Liver (tissue), 9 donors: ENCODE data around the gene RPS19BP1. TPM values are rescaled to one million over a fixed set of nuclear protein-coding genes. Genes with fewer than 3 reads are reported as not detected.

Experiments
- DNase-seq: peaks from one replicate; pipeline ENCODE4 v3.0.0-alpha.2; 2017; ENCODE audit warnings: low spot score
- H3K27ac ChIP-seq, 2 donors: one replicate each; pipeline ENCODE4 v1.7.0; 2013; ENCODE audit warnings: inconsistent platforms in 2 of 2, low read length in 2 of 2, control low read depth in 1 of 2, low read depth in 1 of 2, mild to moderate bottlenecking in 1 of 2
- H3K27me3 ChIP-seq, 4 donors: one replicate each; pipeline versions ENCODE4 v1.6.1 to v1.7.0; 2013; ENCODE audit warnings: low read length in 3 of 4, inconsistent platforms in 1 of 4, mild to moderate bottlenecking in 1 of 4, moderate library complexity in 1 of 4; ENCODE audit not compliant: control insufficient read depth in 4 of 4, insufficient read depth in 4 of 4
- H3K36me3 ChIP-seq, 4 donors: one replicate each; pipeline versions ENCODE4 v1.6.1 to v1.7.0; 2013; ENCODE audit warnings: low read length in 3 of 4, mild to moderate bottlenecking in 3 of 4, low read depth in 1 of 4, moderate library complexity in 1 of 4; ENCODE audit not compliant: control insufficient read depth in 4 of 4, insufficient read depth in 3 of 4
- H3K4me1 ChIP-seq, 4 donors: one replicate each; pipeline versions ENCODE4 v1.6.1 to v1.7.0; 2013; ENCODE audit warnings: low read length in 3 of 4, mild to moderate bottlenecking in 3 of 4, moderate library complexity in 1 of 4; ENCODE audit not compliant: control insufficient read depth in 4 of 4, insufficient read depth in 4 of 4
- H3K4me3 ChIP-seq, 3 donors: one replicate each; pipeline versions ENCODE4 v1.6.1 to v1.7.0; 2013; ENCODE audit warnings: low read length in 3 of 3, control low read depth in 1 of 3, low read depth in 1 of 3, mild to moderate bottlenecking in 1 of 3
- H3K9ac ChIP-seq, 2 donors: one replicate each; pipeline ENCODE4 v1.7.0; 2013; ENCODE audit warnings: low read length in 2 of 2, mild to moderate bottlenecking in 2 of 2, moderate library complexity in 2 of 2, control low read depth in 1 of 2, low read depth in 1 of 2
- H3K9me3 ChIP-seq, 4 donors: one replicate each; pipeline versions ENCODE4 v1.6.1 to v1.7.0; 2013; ENCODE audit warnings: low read length in 3 of 4; ENCODE audit not compliant: control insufficient read depth in 4 of 4
- ATF3 ChIP-seq: IDR thresholded peaks from 2 replicates; pipeline ENCODE4 v1.6.1; 2016; ENCODE audit warnings: antibody characterized with exemption
- EGR1 ChIP-seq, 2 donors: IDR thresholded peaks; 2 replicates each; pipeline ENCODE4 v1.6.1; 2016 to 2018; ENCODE audit warnings: antibody characterized with exemption in 2 of 2, low read depth in 2 of 2
- FOXA2 ChIP-seq: IDR thresholded peaks from 2 replicates; pipeline ENCODE4 v1.6.1; 2016; ENCODE audit warnings: antibody characterized with exemption
- GABPA ChIP-seq, 2 donors: IDR thresholded peaks in 1 of 2; conservative IDR thresholded peaks in 1 of 2; 2 replicates each; pipeline ENCODE4 v1.6.1; 2016; ENCODE audit warnings: antibody characterized with exemption in 2 of 2, mild to moderate bottlenecking in 1 of 2, moderate library complexity in 1 of 2
- HNF4A ChIP-seq, 2 donors: conservative IDR thresholded peaks; 2 replicates each; pipeline ENCODE4 v1.6.1; 2016; ENCODE audit warnings: antibody characterized with exemption in 2 of 2, mild to moderate bottlenecking in 2 of 2
- HNF4G ChIP-seq: IDR thresholded peaks from 2 replicates; pipeline ENCODE4 v1.6.1; 2016; ENCODE audit warnings: antibody characterized with exemption
- JUND ChIP-seq, 2 donors: IDR thresholded peaks; 2 replicates each; pipeline ENCODE4 v1.6.1; 2016; ENCODE audit warnings: antibody characterized with exemption in 2 of 2
- MAX ChIP-seq: IDR thresholded peaks from 2 replicates; pipeline ENCODE4 v1.6.1; 2016; ENCODE audit warnings: antibody characterized with exemption
- NR2F2 ChIP-seq: IDR thresholded peaks from 2 replicates; pipeline ENCODE4 v1.6.1; 2016; ENCODE audit warnings: antibody characterized with exemption
- RAD21 ChIP-seq, 2 donors: IDR thresholded peaks; 2 replicates each; pipeline ENCODE4 v1.6.1; 2016; ENCODE audit warnings: antibody characterized with exemption in 2 of 2, mild to moderate bottlenecking in 2 of 2
- REST ChIP-seq: IDR thresholded peaks from 2 replicates; pipeline ENCODE4 v1.6.1; 2016; ENCODE audit warnings: antibody characterized with exemption, mild to moderate bottlenecking
- RXRA ChIP-seq, 2 donors: IDR thresholded peaks; 2 replicates each; pipeline ENCODE4 v1.6.1; 2017 to 2018; ENCODE audit warnings: antibody characterized with exemption in 2 of 2, mild to moderate bottlenecking in 1 of 2
- SP1 ChIP-seq: IDR thresholded peaks from 2 replicates; pipeline ENCODE4 v1.6.1; 2018; ENCODE audit warnings: antibody characterized with exemption, mild to moderate bottlenecking
- TAF1 ChIP-seq: conservative IDR thresholded peaks from 2 replicates; pipeline ENCODE4 v1.6.1; 2016; ENCODE audit warnings: antibody characterized with exemption, mild to moderate bottlenecking
- YY1 ChIP-seq: IDR thresholded peaks from 2 replicates; pipeline ENCODE4 v1.6.1; 2016; ENCODE audit warnings: antibody characterized with exemption, mild to moderate bottlenecking
- ZBTB33 ChIP-seq: IDR thresholded peaks from 2 replicates; pipeline ENCODE4 v1.6.1; 2016; ENCODE audit warnings: antibody characterized with exemption
- WGBS: extraction: QIAGEN DNeasy Blood & Tissue Kit; methylation state at CpG from one replicate; pipeline ENCODE4 v1.1.7; 2013; 5-methylcytosine and 5-hydroxymethylcytosine counted together
- polyA plus RNA-seq, 2 donors: library from polyadenylated mRNA; stranded (reverse) in 1 of 2; unstranded in 1 of 2; fragments of 200-250 nt in 1 of 2; fragments of >200 nt in 1 of 2; fragmentation: Nextera tagmentation in 1 of 2; extraction: Ambion mirVana in 1 of 2; gene quantifications; one replicate each; pipeline versions ENCODE4 v1.2.1 to v1.2.3, GENCODE V29; 2013 to 2015
- total RNA-seq, 2 donors: library from RNA; depleted of rRNA; stranded (reverse); fragments of >200 nt; gene quantifications; one replicate each; pipeline ENCODE4 v1.2.3, GENCODE V29; 2014
- donor health status: healthy.
- donor health status: healthy.
- donor health status: healthy.
- donor health status: healthy.
- donor health status: healthy.

RPS19BP1 gene
- total and polyA plus RNA-seq, 4 donors: 36.3 to 89.6 (median 63.3) TPM

- H3K9me3 ChIP-seq: no peaks in the 10 kb centered on the region
- TF ChIP-seq ATF3: no peak
- TF ChIP-seq JUND (IDR thresholded peaks at IDR 0.05): no peak
- no peak for TF ChIP-seq FOXA2
- no peak for TF ChIP-seq REST
- no peak for TF ChIP-seq RAD21 (IDR thresholded peaks at IDR 0.05)
- TF ChIP-seq HNF4A (conservative IDR thresholded peaks at IDR 0.05): no peak
- no peak for TF ChIP-seq YY1
- no peak for TF ChIP-seq GABPA (IDR thresholded peaks at IDR 0.05 in 1 of 2, conservative IDR thresholded peaks at IDR 0.05 in 1 of 2)
- no peak for TF ChIP-seq SP1
- no peak for TF ChIP-seq RXRA (IDR thresholded peaks at IDR 0.05)
- TF ChIP-seq MAX: no peak
- TF ChIP-seq TAF1: no peak
- no peak for TF ChIP-seq EGR1 (IDR thresholded peaks at IDR 0.05; ENCODE audit: low read depth in 2 of 2)
- no peak for TF ChIP-seq ZBTB33
- no peak for TF ChIP-seq HNF4G
- TF ChIP-seq NR2F2: no peak
- no peak overlapping the region for H3K4me3 ChIP-seq
- no peaks in the 10 kb centered on the region for H3K36me3 ChIP-seq
- H3K4me1 ChIP-seq: no peaks in the 10 kb centered on the region
- H3K27me3 ChIP-seq: no peaks in the 10 kb centered on the region
- DNase-seq: no peak
- 89% methylated on average over 45 of the region's 45 CpGs for WGBS
- H3K9ac ChIP-seq: no peak overlapping the region
- no peak overlapping the region for H3K27ac ChIP-seq
These were observed 45.4 kb downstream of the RPS19BP1 start for GRCh38 chr22:39486951-39487825.

DNA sequence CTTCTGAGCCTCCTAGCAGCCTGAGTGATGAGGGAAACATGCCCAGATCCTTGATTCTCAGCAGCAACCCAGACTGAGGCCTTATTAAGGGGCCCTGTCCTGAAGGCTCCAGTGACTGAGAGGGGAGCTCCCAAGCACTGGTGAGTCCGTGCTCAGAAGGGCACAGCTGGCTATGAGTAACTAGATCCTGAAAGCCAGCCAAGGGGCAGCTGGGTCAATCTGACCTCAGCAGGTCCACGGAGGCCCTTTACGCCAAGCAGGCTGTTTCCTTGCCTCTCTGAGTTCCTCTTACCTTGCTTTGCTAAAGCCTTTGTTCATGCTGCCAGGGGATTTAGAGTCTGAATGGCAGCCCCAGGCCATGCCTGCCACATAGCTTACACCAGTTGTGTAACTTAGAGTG lies 49.8 kb downstream of the RPS19BP1 start:
- Histone ChIP-seq H3K36me3 (no peaks in the 10 kb centered on the region), H3K27ac (no peak overlapping the region)

More for the DNA sequence above, 49.8 kb downstream of the RPS19BP1 start:
- Histone ChIP-seq H3K4me1 (no peaks in the 10 kb centered on the region), H3K9me3 (no peaks in the 10 kb centered on the region), H3K4me3 (no peak overlapping the region), H3K9ac (no peak overlapping the region), H3K27me3 (no peaks in the 10 kb centered on the region)
- no peak for TF ChIP-seq FOXA2
- 65% methylated on average over 3 of the region's 3 CpGs for WGBS
- DNase-seq: no peak
